HG02678 (cell line): ENCODE data around the gene LLGL1.
"Not testable (repeated sequence)": the region's sequence is repeated elsewhere in the genome, so short reads cannot be mapped to it uniquely, and the experiment has no call there.

Experiments
- ATAC-seq: cut with Tn5 transposase; IDR thresholded peaks from one replicate; pipeline ENCODE4 v1.9.1; 2021; ENCODE audit warnings: mild to moderate bottlenecking, moderate library complexity; ENCODE audit not compliant: unreplicated experiment

The LLGL1 gene

DNA sequence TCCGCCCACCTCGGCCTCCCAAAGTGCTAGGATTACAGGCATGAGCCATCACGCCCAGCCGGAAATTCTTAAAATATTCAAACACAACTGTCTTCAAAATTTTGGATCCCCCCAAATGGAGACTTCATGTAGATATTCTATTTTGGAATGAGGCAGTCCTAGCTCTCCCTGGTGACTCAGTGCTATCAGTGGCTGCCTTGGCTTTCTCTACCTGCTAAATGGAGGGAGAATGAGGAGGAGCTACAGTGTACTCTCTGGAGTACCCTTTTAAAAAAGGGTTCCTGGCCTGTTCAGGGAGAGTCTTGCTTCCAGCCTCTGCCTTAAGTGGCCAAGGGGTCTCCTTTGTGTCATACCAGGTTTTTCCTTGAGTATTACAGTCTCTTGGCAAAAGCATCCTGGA, 31.0 kb upstream of the LLGL1 start:
- ATAC-seq = no peak

DNA sequence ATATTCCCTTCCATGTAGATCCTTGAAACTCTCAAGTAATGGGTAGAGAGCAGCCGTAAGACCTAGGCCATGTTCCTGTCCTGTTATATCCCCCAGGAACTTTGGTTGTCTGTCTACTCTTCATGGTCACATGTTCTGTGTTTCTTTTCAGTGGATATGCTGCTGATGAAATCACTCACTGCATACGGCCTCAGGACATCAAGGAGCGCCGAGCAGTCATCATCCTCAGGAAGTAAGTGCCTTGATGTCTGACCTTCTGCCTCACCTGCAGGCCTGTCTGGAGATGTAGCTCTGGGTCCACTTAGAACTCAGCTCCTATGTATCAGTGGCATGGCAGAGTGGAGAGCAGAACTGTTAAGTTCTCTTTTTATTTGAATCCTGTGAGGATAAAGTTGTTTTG, 30.6 kb upstream of the LLGL1 start:
- no peak for ATAC-seq

DNA sequence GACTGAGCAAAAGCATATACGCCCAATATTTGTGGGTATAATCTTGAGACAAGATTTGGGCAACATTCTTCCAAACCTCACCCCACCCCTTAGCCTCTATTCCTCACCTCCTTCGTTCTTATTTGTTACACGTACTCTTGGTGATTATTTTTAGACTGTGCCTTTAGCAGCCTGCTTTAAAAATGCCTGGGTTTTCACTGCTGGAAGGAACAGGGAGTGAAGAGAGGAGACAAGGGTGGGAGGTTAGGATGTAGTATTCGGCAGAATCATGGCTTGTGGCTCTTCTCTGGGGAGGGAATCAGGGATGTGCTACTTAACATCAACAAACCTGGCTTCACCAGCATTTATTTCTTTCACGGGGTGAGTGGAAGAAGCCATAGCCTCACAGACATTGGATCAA, 30.2 kb upstream of the LLGL1 start:
- no peak for ATAC-seq

DNA sequence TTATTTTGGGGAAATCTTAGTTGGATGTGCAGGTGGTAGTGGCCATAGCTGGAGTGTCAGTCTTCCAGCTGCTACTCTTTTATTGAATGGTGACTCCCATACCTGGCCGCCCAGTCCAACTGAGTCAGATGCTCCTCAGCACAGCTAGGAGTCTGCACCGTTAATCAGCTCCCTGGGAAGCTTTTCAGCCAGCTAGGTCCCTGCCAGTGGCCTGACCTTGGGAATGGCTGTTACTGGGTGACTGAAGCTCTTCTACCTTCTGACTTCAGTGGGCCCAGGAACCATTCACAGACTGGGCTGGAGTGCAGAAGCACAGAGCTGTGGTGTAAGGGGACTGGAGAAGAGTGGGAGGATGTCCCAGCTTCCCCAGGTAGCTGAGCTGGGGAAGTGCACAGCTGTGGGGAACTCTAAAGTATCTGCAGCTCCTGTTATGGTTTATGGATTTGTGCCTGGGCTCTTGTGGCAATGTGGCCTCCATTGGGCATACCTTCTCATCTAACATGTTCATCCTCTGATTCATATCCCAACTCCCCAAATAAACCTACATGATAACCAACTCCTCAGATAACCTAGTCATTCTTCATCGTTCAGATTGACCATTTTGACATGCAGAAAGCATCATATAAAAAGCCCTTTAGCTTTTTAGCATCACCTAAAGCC, 27.8 kb upstream of the LLGL1 start:
- ATAC-seq = no peak

DNA sequence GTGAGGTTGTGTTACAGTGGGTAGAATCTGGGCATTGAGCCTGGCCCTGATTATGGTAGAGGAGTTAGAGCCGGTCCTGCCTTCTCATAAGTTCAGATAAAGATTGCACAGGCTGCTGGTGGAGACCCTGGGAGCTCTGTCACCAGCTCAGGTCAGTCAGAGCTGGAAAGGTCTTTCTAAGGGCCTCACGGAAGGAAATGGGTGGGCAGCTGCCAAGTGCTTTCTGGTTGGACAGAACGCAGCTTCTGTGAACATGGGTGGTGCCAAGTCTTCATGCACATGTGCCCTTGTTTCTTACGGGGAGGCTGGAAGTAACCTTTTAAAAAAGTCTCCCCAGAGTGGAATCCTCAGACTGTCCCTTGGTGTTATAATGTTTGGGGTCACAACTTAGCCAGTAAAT, 26.9 kb upstream of the LLGL1 start:
- no peak for ATAC-seq

DNA sequence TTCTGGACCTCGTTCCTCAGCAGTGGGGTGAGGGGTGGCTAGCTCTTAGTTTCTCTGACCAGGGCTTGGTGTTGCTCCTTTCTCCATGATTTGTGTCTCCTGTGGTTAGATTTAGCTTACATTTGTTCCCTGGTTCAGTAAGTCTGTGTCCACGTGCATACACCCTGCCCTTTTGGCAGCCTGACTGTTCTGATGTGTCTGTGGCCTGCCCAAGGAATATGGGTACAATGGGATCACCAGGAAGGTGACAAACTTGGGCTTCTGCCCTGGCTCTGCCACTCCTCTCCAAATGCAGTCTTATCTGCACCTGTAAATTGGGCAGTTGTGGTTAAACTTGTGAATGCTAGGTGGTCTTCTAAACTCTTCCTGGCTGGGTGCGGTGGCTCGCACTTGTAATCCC, 24.3 kb upstream of the LLGL1 start:
- ATAC-seq = no peak

DNA sequence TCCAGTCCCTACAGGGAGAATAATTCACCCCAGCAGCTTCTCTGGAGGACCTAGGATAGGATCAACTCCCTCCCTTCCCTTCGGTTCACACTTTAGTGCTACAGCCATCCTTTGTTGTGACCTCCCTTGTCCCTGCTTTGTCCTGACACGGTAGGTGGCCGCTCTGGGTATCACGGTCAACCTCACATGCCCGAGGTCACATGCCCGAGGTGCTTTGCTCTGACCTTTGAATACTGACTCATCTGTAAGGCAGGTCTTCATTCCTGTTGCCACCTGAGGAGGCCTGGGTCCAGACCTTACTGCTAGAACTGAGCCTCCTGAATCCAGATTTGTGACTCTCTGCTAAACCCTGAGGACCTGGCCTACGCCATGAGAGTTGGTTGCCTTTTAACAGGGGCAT, 22.1 kb upstream of the LLGL1 start:
- no peak for ATAC-seq

DNA sequence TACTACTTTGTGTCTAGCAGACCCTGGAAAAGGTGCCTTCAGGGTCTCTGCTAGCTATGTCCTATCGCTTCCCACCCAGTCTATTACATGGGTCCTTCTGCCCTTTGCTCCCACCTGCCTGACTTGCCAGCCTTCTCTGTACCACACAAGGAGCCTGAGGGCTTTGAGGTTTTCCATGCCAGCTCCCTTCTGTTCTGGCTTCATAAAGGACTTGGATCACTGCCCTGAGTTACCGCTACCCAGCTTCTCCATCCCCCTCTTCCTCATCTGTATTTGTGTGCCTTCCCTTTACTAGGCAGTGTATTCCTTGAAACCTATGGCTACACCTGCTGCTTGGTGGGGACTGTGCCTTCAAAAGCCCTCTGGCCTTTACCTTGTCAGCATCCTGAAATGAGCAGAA, 19.6 kb upstream of the LLGL1 start:
- no peak for ATAC-seq

DNA sequence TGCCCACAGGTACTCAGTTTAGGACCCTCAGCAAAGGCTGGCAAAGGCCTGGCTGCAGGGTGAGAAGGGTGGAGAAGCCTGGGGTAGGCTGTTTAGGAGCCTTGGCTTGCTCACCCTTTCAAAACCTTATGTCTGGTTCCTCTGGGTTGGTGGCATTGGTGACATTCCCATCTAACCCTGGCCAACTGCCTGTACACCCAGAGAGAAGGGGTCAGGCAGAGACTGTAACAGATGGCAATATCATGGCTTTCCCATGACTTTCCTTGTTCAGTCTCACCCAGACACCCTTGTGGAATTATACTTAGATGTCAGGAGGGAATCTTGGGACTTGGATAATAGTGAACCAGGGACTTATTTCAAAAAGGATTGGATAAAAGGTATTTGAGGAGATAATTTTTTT, 18.5 kb upstream of the LLGL1 start:
- ATAC-seq = no peak

DNA sequence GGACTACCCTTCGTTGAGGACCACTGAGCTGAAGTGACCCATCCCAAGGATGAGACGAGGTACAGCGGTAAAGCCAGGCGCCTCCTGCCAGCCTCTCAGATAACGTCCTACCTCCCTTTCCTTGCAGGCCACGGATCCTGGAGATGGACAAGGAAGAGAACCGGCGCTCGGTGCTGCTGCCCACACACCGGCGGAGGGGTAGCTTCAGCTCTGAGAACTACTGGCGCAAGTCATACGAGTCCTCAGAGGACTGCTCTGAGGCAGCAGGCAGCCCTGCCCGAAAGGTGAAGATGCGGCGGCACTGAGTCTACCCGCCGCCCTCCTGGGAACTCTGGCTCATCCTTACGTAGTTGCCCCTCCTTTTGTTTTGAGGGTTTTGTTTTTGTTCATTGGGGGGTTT, 17.3 kb upstream of the LLGL1 start:
- no peak for ATAC-seq

DNA sequence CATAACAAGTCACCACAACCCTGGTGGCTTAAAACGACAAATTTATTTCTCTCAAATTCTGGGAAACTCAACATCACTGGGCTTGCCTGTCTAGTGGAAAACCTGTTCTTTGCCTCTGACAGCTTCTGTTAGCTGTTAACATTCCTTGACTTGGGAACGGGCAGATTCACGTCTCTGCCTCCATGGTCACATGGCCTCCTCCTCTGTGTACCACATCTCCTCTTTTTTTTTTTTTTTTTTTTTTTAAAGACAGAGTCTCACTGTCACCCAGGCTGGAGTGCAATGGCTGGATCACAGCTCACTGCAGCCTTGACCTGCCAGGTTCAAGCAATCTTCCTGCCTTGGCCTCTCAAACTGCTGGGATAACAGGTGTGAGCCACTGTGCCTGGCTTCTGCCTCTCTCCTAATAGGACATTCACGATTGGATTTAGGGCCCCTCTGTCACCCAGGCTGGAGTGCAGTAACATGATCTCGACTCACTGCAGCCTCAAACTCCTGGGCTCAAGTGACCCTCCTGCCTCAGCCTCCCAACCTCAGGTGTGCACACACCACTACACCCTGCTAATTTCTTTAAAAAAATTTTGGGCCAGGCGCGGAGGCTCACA, 11.7 kb upstream of the LLGL1 start:
- no peak for ATAC-seq

DNA sequence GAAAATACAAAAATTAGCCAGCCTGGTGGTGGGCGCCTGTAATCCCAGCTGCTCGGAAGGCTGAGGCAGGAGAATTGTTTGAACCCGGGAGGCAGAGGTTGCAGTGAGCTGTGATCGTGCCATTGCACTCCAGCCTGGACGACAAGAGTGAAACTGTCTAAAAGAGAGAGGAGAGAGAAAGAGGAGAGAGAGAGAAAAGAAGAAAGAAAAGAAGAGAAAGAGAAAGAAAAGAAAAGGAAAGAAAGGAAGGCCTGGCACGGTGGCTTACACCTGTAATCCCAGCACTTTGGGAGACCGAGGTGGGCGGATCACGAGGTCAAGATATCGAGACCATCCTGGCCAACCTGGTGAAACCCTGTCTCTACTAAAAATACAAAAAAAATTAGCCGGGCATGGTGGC, 8.5 kb upstream of the LLGL1 start:
- ATAC-seq = not testable (repeated sequence)

DNA sequence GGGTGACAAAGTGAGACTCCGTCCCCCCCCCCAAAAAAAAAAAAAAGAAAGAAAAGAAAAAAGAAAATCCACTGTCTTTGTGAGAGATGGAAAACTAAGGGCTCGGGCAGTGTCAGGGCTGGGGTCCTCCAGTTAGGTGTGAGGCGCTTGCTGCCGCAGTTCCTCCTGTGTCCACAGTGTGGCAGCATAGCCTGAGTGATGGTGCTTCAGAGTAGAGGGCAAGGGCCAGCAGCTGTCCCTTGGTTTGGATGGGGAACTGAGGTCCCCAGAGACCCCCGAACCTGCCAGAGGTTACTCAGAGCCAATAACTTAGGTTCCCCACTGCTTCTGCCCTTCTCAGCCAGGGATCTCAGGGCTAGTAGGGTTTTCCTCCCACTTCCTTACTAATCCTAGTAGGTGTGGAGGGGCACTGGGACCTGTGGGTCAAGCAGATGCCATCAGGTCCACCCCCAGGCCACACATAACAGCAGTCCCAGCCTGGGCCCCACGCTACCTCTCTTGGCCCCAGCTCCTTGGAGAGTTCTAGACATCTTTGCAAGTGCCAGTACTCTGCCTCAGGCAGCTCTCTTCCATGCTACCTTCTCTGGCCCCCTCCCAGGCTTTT, 7.9 kb upstream of the LLGL1 start:
- ATAC-seq = no peak

DNA sequence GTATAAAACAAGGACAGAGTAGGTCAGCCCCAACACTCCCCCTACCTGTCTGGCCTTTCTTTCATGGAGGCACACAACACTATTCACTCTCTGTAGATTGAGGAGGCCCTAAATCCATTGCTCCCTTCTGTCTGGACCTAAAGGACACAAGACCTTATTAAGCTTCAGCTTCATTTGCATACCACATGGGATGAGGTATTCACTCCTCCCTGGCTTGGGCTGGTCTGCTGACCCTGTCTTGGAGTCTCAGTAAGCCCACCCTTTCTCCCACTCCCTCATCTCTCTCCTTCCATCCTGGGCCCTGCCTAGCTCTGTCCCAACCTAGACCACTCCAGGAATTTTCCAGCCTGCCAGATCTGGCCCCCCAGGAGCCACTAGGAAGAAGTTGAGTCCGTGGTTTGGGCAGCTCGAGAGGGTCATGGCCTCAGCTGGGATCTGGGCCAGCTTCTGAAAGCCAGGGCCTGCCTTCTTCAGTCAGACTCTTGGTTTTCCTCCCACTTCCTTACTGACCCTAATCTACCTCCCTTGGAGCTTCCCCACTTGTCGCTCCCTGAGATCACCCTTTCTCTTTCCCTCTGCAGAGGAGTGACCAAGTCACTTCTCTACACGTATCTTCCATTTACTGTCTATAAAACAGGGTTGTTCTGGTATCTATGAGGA, 6.5 kb upstream of the LLGL1 start:
- ATAC-seq = no peak

DNA sequence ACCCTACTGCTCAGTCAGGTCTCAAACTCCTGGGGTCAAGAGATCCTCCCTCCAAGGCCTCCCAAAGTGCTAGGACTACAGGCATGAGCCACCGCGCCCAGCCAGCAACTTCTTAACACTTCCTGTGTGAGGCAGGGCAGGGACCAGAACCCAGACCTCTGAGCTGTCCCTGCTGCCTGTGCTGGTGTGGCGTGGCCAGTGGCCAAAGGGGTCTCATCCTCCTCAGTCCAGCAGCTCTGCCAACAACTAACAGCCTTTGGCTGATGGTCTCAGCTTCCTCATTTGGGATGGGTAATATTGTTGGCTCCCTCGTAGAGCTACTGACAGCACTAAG, 1.4 kb upstream of the LLGL1 start:
- no peak for ATAC-seq

DNA sequence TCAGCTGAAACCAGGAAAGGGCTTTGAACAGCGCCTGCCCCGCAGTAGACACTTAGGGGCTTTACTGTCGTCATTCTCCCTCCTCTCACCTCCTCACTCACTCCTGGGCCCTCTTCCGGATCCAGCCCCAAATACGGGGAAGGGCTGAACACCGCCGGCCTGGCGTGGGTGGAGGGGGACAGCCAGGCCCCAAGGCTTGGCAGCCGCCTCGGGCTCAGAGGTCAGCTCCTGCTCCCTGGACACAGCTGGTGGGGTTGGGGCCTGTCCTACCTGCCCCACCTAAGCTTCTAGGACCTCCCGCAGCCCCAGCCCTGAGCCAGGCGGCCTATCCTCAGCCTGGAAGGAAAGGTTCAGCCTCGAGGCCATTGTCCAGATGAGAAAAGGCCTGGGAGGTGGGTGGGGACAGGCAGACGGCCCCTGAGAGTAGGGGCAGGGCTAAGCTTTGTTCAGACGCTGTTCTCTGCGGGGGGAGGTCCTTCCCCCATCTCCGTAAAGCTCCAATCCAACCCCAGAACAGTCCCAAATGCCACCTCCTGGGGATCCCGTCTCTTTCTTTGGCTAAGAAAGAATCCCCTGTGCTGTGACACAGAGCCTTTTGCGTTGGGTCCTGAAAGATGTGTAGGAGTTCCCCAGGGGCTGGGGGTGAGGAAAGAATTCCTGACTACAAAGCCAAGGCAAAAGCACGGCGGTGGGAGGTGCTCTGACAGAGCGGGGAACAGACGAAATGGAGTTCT, 881 bp upstream of the LLGL1 start:
- ATAC-seq = no peak

DNA sequence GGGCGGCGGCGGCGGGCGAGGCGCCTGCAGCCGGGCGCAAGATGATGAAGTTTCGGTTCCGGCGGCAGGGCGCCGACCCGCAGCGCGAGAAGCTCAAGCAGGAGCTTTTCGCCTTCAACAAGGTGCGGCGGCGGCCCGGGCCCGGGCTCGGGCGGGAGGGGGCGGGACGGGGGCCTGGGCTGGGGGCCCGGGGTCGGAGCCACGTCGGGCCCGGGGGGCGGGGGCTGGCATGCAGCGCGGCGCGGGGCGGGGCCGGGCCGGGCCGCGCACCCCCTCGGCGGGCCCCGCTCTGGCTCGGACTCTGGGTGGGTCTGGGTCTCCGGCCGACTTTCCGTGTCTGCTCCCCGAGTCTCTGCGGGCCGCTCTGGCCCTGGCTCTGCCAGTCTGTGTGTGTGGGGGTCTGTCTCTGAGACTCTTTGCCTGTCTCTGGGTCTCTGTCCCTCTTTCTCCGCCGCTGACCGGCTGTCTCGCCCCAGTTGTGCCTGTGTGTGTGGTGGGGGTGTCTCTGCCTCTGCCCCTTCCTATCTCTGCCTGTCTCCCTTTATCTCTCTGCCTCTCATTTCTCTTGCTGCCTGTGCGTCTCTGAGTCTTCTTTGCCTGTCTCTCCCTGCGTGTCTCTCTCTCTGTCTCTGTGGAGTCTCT, 328 bp downstream of the LLGL1 start:
- ATAC-seq = peak; percentile 13

DNA sequence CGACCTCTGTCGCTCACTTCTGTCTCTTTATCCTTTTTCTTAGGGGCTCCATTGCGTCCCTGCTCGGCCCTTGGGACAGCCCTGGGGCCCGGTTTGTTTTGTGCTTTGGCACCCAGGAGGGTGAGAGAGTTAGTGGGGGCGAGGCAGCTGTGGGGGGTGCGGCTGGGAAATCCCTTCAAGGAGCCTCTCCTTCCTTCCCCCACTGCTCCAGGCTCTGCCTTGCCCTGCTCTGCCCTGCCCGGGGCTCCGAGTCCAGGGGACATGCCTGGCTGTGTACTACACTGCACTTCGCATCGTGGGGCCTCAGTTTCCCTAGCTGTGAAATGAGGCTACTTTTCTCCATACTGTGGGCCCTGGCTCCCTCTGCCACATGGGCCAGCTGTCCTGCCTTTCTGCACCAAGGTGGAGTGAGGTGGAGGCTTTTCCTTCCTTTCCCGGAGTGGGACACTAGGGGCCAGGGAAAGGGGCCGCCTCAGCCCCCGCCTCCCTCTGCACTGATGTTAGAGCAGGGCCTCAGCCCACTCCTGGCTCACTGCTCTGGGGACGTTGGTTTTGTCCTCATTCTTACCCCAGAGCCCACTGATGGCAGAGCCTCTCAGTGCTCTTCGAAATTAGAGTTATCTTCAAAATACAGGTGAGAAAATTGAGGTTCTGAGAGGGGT, 980 bp downstream of the LLGL1 start:
- no peak for ATAC-seq

DNA sequence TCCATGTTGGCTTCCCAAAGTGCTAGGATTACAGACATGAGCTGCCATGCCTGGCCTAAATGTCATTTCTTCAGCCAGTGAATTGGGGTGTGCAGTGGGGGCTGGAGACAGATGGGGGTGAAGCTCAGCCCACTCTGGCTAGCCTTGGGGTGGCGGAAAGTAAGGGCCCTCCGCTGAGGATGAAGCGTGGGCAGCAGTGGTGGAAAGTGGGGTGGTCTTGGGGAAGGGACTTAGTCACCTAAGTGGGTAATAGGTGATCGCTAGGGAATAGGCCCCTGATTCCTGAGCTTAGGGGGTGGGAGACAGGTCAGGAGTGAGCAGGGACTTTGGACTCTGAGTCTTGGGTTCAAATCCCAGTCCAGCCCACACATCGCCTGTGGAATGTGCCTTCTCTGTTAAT, 2.2 kb downstream of the LLGL1 start:
- no peak for ATAC-seq

DNA sequence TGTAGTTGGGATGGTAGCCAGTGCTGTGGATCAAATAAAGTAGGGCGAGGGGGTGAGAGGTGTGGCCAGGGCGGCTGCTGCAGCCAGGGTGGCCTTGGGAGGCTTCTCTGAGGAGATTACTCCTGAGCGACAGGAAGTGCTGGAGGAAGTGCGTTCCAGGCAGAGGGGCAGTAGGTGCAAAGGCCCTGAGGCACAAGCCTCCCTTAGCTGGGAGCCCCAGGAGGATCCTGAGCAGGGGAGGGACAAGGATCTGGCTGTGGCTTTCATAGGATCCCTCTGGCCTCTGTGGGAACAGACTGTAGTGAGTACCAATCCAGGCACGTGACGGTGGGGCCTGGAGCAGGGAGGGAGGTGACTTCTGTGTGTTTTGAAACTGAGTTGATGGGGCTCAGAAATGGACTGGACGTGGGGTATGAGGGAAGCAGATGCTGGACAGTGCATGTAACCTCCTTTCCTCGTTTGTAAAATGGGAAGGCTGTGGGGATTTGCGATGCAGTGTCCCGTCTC, 2.8 kb downstream of the LLGL1 start:
- ATAC-seq = no peak
